Measurements from ENCODE around the gene SCARB1.
A peak's percentile ranks its signal among the peaks of the same experiment; 100 is the strongest.

SCARB1 gene

DNA sequence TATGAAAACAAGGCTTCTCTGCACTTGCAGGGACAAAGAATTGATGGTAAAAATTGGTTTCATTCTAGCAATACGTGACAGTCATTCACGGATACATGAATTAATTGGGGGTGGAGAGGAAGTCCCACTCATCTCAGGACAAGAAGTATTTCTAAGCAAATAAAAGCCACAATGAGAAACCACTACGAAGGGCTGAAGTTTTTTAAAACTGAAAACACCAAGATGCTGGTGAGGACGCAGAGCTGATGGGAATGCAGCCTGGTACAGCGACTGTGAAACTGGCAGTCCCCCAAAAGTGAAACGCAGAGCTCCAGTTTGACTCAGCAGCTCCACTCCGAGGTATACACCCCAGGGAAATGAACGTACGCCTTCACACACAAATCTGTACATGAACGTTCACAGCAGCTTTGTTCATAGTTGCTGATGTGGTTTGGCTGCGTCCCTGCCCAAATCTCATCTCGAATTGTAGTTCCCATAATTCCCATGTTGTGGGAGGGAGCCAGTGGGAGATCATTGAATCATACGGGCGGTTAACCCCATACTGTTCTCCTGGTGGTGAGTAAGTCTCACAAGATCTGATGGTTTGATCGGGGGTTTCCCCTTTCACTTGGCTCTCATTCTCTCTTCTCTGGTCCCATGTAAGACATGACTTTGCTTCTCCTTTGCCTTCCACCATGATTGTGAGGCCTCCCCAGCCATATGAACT is 89.0 kb downstream of the SCARB1 start:
- peak; percentile 70 for DNase-seq (ENCODE audit: low read depth)

DNA sequence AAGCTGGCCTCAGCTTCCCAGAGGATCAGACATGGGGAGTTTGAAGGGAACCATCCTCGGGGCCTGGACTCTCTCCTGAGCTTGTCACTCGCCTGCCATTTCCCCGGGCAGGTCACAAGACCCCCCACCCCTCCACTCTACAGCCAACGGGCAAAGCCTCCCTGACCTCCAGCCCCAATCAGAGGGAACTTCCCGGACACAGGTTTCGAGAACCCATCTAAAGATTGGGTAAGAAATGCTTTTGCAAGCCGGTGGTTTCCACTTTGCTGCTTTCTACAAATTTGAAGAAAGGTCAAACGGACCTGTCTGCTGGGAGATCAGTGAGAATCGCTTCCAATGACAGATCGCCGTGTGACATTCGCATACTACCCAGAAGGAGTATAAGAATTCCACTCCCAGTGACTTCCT is 89.6 kb downstream of the SCARB1 start:
- no peak for DNase-seq (ENCODE audit: low read depth)

DNA sequence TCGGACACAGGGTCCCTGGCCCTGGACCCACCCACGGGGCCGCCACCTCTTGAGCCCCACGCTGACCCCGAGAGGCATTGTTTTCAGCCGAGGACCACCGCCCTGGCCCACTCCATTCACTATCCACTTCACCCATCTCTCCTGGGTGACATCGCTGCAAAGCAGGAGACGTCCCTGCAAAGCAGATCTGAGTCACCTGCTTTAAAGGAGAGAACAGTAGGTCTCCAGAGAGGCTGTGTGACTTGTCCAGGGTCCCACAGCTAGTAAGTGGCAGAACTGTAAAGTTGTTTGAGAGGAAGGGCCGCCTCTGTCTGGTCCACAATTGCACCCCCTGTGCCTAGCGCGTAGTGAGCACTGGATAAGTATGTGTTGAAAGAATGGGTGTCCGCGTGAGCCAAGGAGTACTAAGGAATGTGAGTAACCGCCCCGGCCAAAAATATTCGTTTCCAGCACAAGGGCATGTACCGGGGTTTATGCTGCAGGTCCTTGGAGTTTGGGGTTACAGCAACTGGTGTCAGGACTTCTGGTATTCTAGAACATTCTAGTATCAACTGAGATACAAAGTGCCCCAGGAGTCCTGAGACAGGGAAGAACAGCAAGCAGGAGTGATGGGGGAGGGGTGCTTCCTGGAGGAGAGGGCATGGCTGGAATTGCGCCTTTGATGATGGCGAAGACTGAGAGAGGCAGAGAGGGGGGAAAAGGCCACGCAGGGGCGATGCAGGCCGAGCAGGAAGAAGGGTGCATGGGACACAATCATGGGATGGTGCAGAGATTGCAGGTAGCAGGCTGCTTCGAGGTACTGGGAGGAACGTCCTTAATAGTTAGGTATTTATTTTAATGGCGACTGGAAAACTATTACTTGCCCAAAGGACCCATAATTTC is 91.1 kb downstream of the SCARB1 start:
- no peak for DNase-seq (ENCODE audit: low read depth)

DNA sequence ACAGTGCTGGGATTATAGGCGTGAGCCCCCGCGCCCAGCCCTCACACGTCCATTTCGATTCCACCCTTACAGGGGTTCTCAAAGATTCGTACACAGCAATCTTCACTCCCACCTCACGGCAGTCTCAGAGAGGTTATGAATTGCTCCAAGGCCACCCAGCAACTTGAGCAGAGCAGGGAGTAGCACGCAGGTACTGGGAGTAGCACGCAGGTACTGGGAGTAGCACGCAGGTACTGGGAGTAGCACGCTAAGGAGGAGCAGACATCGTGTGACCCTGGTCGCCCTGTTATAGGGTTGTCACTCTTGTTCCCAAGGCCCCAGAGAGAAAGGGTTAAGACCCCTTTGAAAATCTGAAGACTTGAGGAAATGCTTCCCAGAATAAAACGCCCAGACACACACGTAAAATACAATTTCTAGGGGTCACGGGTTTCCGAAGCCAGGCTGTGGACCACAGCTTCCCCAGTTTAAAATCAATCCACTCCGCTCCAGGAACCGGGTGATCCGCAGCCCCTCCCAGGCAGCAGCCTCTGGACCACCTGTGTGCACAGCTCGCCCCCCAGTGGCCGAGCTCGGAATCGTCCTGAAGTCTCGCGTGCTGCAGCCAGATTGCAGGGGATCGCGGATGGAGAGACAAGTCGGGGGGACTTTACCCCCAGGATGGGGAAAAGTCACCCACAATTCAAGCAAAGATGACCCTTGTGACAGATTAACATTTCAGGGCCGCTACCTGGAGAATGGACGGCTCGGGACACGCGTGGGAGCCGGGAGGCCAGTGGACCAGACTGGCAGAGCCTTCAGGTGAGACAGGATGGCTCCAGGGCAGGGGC is 92.0 kb downstream of the SCARB1 start:
- peak; percentile 76 for DNase-seq (ENCODE audit: low read depth)

DNA sequence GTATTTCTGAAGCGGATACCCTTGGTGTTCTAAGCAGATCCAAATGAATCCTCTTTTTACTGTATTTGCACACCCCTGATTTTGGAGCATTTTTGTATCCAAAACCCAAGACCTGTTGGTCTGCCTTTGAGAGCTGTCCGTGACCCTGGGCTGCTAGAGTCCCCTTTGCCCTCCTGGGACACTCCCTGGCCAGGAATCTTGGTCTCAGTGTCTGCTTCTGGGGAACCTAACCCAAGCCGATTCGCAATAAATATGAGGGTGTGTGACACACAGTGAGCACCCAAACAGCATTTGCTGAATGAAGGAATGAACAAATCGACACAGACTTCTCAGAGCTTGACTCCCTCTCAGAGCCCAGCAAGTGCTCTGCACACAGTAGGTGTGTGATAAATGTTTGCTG is 92.9 kb downstream of the SCARB1 start:
- no peak for DNase-seq (ENCODE audit: low read depth)

DNA sequence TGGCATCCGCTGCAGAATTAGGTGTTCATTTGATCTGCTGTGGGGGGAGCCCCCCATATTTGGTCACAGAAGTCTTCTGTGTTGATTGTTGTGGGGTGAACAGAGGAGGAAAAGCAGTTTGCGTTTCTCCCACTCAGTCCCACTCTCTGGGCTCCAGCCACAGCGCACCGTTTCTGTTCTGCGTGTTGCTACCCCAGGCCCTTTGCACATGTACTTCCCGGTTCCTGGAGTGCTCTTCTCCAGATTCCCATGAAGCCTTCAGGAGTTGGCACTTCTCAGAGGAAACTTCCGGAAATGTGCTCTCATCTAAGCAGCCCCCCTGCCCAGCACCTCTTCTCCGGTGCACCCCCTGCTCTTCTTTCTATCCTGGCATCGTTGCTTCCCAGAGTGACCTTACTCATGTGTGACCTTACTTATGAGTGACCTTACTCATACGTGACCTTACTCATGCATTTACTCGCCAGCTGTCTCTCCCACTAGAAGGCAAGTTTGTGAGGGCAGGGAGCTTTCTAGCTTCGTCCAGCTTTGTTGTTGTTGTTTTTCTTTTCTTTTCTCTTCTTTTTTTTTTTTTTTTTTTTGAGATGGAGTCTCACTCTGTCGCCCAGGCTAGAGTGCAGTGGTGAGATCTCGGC is 93.7 kb downstream of the SCARB1 start:
- DNase-seq (ENCODE audit: low read depth) = no peak

DNA sequence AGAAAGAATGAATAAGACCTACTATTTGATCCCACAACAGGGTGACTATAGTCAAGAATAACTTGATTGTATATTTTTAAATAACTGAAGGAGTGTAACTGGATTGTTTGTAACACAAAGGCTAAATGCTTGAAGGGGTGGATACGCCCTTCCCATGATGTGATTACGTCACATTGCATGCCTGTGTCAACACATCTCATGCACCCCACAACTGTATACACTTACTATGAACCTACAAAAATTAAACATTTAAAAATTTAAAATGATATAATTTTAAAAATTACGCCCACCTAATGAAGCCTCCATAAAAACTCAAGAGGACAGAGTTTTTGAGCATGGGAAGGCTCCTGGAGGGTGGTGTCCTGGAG is 94.5 kb downstream of the SCARB1 start:
- DNase-seq (ENCODE audit: low read depth) = peak; percentile 35

DNA sequence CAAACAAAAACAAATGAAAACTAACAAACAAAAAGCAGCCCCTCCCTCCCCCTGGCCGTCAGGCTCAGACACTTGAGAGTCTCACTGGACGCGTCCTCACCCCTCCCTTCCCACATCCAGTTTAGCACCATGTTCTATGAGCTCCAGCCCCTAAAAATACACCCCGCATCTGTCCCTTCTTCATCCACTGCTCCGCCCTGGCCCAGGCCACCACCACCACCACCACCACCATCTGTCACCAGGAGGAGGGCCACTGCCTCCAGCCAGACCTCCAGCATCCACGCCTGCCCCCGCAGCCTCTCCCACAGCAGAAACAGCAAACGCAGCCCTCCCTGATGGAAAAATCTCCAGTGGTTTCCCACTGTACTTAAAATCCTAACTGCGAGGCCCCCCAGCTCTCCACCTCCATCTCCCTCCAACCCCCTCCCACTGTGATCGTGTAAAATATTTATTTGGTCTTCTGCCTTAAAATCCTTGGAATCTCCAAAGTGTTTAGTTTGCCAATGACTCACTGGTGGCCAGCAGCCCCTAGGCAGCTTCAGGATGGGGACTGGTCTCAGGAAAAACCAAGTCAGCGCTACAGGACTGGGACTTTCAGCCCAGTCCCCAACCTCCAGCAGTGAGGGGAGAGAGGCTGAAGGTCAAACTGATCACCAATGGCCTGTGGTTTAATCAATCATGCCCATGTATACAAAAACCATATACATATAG is 95.1 kb downstream of the SCARB1 start:
- DNase-seq (ENCODE audit: low read depth) = peak; percentile 48

DNA sequence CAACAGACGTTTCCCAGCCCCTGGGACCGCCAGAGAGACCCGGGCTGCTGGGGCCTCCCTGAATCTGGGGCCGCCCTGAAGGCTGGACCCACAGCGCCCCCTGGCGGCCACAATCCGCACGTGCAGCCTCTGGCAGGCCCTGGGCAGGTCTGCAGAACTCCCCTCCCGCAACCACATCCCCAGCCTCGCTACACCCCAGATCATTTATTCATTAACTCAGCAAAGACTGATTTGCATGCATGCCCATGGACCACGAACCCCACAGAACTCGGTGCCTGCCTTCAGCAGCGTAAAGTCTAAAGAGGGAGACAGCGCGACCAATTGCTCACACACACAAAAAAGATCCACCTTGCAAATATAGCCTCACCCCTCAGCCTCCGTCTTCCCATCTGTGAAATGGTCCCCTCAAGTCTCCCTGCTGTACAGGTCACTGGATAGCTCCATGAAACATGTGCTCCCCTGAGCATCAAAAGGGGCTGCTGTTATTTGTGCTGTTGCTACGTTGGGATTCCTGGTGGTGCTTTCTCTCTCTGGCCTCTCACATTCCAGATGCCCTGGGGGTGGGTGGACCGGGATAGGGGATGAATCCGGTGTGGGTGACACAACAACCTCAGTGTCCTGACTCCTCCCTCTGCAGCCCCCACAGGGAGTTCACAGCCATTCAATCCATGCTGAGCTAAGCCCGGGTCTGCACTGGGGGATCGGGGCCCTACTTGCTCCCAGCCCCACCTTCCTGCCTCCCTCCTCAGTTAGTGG is 96.4 kb downstream of the SCARB1 start:
- DNase-seq (ENCODE audit: low read depth) = peak; percentile 59

DNA sequence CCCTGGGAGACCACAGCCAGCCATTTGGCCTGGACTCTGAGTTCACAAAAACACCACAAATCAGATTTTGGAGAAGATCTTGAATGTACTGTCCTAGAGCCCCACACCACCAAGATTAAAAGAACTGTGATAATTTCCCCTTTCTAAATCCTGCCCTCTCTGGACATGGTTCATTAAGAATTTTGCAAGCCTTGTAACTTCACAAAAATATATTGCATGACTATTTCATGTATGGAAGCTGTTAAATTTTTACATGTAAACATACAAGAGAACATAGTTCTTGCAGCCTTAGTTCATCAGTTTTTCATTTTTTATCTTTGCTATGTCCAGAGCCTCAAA is 97.0 kb downstream of the SCARB1 start:
- no peak for DNase-seq (ENCODE audit: low read depth)

DNA sequence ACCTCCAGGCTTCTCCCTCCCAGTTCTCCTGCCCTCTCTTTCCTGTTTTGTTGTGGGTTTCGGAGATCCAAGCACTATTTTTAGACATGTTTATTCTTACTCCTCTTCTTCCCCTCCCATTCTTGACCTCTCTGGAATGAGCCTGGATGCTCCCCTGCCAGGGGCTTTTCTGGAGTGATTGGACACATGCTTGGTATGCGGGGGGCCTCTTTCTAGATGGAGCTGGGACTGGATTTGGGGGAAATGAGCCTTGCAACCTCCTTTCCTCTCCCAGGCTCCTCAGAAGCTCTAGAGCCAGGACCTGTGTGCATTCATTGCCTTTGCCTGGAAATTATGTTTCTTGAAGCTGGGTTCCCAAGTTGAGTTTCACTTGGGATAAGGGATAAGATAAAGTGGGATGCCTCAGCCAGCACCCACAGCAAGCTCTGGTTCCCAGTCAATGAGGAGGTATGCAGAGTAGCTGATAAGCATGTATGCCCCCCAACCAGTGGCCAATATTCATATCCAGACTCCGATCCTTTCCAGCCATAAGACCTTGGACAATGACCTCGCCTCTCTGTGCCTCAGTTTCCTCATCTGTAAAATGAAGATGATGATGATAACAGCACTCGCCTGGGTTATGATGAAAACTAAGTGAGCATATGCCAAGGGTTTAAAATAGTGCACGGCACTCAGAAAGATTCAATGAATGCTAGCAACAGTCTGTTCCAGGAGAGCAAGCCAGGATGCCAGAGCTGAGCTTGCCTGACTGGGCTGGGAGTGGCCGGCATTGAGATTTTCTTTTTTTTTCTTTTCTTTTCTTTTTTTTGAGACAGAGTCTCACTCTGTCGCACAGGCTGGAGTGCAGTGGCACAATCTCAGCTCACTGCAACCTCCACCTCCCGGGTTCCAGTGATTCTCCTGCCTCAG is 97.8 kb downstream of the SCARB1 start:
- DNase-seq (ENCODE audit: low read depth) = no peak

DNA sequence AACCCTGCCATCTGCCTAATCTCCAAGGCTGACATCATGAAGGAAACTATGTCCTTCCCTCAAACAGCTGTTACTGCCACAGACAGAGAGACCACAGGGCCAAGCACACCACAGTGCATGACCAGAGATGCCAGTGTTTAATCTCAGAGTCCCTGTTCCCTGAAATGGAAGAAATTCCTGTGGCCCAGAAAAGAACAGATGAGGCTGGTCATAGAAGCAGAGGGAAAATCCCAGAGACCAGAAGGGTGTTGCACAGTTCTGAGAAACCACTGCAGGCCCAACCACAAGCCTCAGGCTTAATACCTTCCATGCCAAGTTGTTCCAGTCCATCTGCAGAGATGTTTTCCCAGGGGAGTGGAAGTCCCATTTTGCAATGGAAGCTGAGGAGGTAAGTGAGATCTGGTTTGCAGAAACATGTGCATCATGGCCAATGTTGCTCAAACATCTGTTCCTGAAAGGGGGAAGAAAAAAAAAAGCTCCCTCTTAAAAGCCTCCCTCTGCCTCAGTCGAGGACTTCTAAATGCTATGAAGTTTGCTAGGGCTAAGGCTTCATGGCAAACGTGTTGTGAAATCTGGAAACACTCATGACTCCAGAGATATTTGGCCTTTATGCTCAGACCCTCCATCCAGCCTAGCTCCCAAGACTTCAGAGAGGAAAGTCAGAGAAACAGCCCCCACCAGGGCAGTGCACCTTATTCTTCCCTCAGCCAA is 98.6 kb downstream of the SCARB1 start:
- no peak for DNase-seq (ENCODE audit: low read depth)

DNA sequence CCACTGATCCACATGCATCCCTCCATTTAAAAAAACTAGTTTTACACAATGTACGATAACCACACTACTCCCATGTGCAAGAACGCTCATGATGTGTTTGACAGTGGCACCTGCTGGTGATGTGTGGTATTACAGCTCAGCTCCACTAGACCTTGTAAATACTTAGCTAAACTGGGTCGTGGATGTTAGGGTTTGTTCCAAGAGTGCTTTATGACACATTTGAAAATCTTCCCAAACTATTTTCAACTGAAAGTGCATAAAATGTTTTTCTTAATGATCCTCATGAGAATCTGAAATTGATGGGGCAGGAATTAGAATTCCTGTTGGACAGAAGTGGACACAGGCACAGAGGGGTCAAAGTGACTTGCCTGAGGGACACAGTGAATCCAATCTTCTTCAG is 99.2 kb downstream of the SCARB1 start:
- DNase-seq (ENCODE audit: low read depth) = peak; percentile 73

DNA sequence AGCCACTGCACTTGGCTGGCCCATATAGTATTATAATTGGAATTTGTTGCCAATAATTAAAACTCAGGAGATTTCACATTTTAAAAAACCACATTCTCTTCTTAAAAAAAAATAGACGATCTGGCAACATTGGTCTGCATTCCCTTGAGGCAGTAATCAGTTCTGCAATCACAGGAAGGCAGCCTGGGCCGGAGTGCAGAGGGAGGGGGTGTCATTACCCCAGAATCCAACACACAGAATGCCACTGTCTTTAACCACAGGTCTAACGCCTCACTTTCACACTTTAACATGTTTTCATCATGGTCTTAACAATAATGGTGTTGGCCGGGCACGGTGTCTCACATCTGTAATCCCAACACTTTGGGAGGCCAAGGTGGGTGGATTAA is 100.1 kb downstream of the SCARB1 start:
- DNase-seq (ENCODE audit: low read depth) = no peak

DNA sequence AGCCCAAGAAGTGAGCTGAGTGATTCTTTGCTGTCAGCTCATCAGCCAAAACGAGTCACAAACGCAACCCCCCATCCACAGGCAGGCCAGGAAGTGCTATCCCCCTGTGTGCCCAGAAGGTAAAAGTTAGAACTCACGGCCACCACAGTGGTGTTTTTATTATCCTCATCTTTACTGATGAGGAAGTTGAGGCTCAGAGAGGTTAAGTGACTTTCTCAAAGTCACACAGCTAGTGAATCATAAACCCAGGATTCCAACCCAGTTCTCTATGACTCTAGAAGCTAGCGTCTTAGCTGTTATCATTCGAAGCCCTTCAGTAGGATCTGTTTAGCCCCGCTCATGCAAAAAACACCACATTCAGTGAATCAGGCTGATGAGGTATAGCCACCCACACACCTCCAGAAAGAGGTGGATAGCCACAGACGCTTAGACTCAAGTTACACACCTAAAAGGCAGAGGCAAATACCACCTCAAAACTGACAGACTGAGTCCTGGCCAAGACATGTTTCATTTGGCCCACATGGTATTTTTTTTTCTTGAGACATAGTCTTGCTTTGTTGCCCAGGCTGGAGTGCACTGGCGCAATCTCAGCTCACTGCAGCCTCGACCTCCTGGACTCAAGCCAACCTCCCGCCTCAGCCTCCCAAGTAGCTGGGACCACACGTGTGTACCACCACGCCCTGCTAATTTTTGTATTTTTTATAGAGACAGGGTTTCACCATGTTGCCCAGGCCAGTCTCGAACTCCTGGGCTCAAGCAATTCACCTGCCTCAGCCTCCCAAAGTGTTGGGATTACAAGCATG is 100.7 kb downstream of the SCARB1 start:
- no peak for DNase-seq (ENCODE audit: low read depth)

DNA sequence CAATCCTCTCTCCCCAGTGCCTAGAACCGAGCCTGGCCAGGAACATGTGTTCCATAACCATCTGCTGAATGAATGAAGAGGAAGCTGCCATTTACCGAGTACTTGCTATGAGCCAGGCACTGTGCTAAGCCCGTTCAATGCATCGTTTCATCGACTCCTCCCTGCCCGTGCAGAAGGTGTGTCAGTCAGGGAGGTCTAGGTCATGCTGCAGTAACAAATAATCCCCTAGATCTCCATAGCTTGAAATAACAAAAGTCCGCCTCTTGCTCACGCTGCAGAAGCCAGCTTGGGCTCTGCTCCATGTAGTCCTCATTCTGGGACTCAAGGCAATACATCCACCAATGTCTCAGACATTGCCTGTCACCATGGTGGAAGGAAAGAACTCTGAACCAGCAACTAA is 101.3 kb downstream of the SCARB1 start:
- DNase-seq (ENCODE audit: low read depth) = no peak

DNA sequence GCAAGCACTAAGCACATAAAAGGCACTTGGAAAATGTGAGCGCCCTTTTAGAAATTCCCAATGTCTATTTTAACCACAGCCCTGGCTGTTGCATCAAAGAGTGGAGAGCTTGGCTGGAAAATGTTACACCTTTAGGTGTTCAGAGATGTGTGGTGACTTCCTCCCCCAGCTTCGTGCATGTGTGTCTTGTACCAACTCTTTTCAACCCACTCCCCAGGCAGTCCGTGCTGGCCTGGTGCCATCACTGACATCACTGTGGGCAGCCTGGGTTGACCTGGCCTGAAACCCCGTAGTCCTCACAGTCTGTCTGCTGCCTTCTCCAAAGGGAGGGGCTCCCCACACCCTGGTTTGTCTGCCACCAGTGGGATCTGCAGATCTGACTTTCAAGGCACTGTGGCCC is 101.8 kb downstream of the SCARB1 start:
- no peak for DNase-seq (ENCODE audit: low read depth)

DNA sequence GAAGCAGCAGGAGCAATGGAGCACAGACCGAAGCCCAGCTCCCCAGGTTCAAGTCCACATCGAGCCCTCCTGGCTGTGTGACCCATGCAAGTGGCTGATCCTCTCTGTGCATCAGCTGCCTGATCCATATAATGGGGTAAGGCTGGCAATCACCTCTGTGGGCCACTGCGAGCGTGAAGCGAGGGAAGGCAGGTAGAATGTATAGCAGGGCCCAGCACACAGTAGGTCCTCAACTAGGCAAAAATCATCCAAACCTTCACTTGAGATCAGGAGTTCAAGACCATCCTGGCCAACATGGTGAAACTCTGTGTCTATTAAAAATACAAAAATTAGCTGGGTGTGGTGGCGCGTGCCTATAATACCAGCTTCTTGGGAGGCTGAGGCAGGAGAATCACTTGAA is 102.6 kb downstream of the SCARB1 start:
- no peak for DNase-seq (ENCODE audit: low read depth)

Data from ELR (cell line).